ENCODE measurements around the gene MAJIN.

MAJIN gene

GRCh38 chr11:64914123-64914522 is 57.8 kb downstream of the MAJIN start:
- TF ChIP-seq CTCF (IDR thresholded peaks at IDR 0.05) = no peak
- no peak for TF ChIP-seq ZFX (IDR thresholded peaks at IDR 0.05; ENCODE audit: borderline replicate concordance)

GRCh38 chr11:64913171-64913727 is 58.7 kb downstream of the MAJIN start:
- no peak overlapping the region for H3K27ac ChIP-seq
- TF ChIP-seq ZFX (IDR thresholded peaks at IDR 0.05; ENCODE audit: borderline replicate concordance) (no peak), CTCF (IDR thresholded peaks at IDR 0.05) (no peak)

More at GRCh38 chr11:64914123-64914522, 57.8 kb downstream of the MAJIN start:
- no peak overlapping the region for H3K27ac ChIP-seq

GRCh38 chr11:64911689-64912088 is 60.2 kb downstream of the MAJIN start:
- TF ChIP-seq CTCF (IDR thresholded peaks at IDR 0.05) (no peak), ZFX (IDR thresholded peaks at IDR 0.05; ENCODE audit: borderline replicate concordance) (no peak)

GRCh38 chr11:64911142-64911541 is 60.8 kb downstream of the MAJIN start:
- H3K27ac ChIP-seq = no peak overlapping the region
- no peak for TF ChIP-seq ZFX (IDR thresholded peaks at IDR 0.05; ENCODE audit: borderline replicate concordance)
- no peak for TF ChIP-seq CTCF (IDR thresholded peaks at IDR 0.05)

More at GRCh38 chr11:64911689-64912088, 60.2 kb downstream of the MAJIN start:
- H3K27ac ChIP-seq = no peak overlapping the region

- no peak for TF ChIP-seq ZFX (IDR thresholded peaks at IDR 0.05; ENCODE audit: borderline replicate concordance)
- TF ChIP-seq CTCF (IDR thresholded peaks at IDR 0.05) = no peak
- H3K27ac ChIP-seq = no peak overlapping the region
Observed at GRCh38 chr11:64910451-64911093, 61.3 kb downstream of the MAJIN start.

- no peak overlapping the region for H3K27ac ChIP-seq
- TF ChIP-seq ZFX (IDR thresholded peaks at IDR 0.05; ENCODE audit: borderline replicate concordance) = no peak
- TF ChIP-seq CTCF (IDR thresholded peaks at IDR 0.05) = no peak
Observed at GRCh38 chr11:64909653-64910343, 62.1 kb downstream of the MAJIN start.

- TF ChIP-seq CTCF (IDR thresholded peaks at IDR 0.05) (no peak), ZFX (IDR thresholded peaks at IDR 0.05; ENCODE audit: borderline replicate concordance) (no peak)
- no peak overlapping the region for H3K27ac ChIP-seq
Observed at GRCh38 chr11:64908766-64909165, 63.1 kb downstream of the MAJIN start.
